A673 (cell line): ENCODE results near the gene GBF1. TPM values are rescaled to one million over a fixed set of nuclear protein-coding genes. Genes with fewer than 3 reads are reported as not detected.

ENCODE experiments used
- BruUV-seq: library from RNA; stranded (reverse); fragments of 400-500 nt; replicated peaks from 2 replicates; lab custom pipeline; 2021; lab: Mats Ljungman, UMichigan
- CTCF ChIA-PET: fragments of 300-600 bp; sonication (Branson Sonifier 250); formaldehyde crosslinking; loops from one replicate; lab custom pipeline; 2022; ENCODE audit warnings: antibody characterized with exemption; lab: Charles Lee
- POLR2A ChIA-PET: fragments of 300-600 bp; sonication (Branson Sonifier 250); formaldehyde crosslinking; loops from one replicate; lab custom pipeline; 2022; ENCODE audit warnings: antibody characterized with exemption; ENCODE audit not compliant: low non-redundant PET; lab: Charles Lee
- DNase-seq: peaks from one replicate; pipeline ENCODE4 v3.0.0-alpha.2; 2015; ENCODE audit warnings: low spot score
- H3K27ac ChIP-seq: fragments of 200-600 bp; sonication (generic); 2 replicates; pipeline ENCODE4 v1.5.1; 2016; ENCODE audit warnings: mixed run types, low read depth, mild to moderate bottlenecking, mixed read lengths, antibody characterized with exemption, low read length; ENCODE audit not compliant: poor library complexity, severe bottlenecking
- H3K27me3 ChIP-seq: fragments of 200-600 bp; sonication (generic); replicated peaks from 2 replicates; pipeline ENCODE4 v1.6.1; 2017; ENCODE audit warnings: mixed run types, low read depth, mild to moderate bottlenecking, mixed read lengths, antibody characterized with exemption, low read length; ENCODE audit not compliant: insufficient read depth, poor library complexity
- H3K36me3 ChIP-seq: fragments of 200-600 bp; sonication (generic); 2 replicates; pipeline ENCODE4 v1.6.1; 2016; ENCODE audit warnings: mixed run types, mild to moderate bottlenecking, mixed read lengths, antibody characterized with exemption, low read length; ENCODE audit not compliant: insufficient read depth, poor library complexity, severe bottlenecking
- H3K4me1 ChIP-seq: fragments of 200-600 bp; sonication (generic); 2 replicates; pipeline ENCODE4 v1.6.1; 2017; ENCODE audit warnings: mixed run types, mild to moderate bottlenecking, mixed read lengths, antibody characterized with exemption, low read length; ENCODE audit not compliant: insufficient read depth, poor library complexity, severe bottlenecking
- H3K4me3 ChIP-seq: fragments of 200-600 bp; sonication (generic); 2 replicates; pipeline ENCODE4 v1.5.1; 2016; ENCODE audit warnings: low read depth, mixed run types, mild to moderate bottlenecking, mixed read lengths, low read length; ENCODE audit not compliant: poor library complexity, severe bottlenecking
- H3K9me3 ChIP-seq: fragments of 200-600 bp; sonication (generic); 2 replicates; pipeline ENCODE4 v1.6.1; 2016; ENCODE audit warnings: mixed run types, low read depth, mild to moderate bottlenecking, mixed read lengths, antibody characterized with exemption, low read length; ENCODE audit not compliant: poor library complexity, severe bottlenecking
- CTCF ChIP-seq: fragments of 300-800, 200-600 bp; sonication (generic); conservative IDR thresholded peaks from 2 replicates; pipeline ENCODE4 v1.5.1; 2017; ENCODE audit warnings: low read depth, mild to moderate bottlenecking, antibody characterized with exemption, low read length, moderate library complexity, mixed read lengths
- EZH2 ChIP-seq: fragments of 200-600 bp; sonication (generic); IDR thresholded peaks from 2 replicates; pipeline ENCODE4 v1.6.1; 2017; ENCODE audit warnings: borderline replicate concordance, low read depth, mild to moderate bottlenecking, mixed read lengths, antibody characterized with exemption, low read length; ENCODE audit not compliant: poor library complexity, severe bottlenecking
- intact Hi-C: fragments of 100-400 bp; cut with micrococcal nuclease; formaldehyde crosslinking; loops from one replicate; pipeline ENCODE4 v1.10.0; 2022; ENCODE audit not compliant: unreplicated experiment
- total RNA-seq: library from RNA; stranded (reverse); gene quantifications from 2 replicates; pipeline ENCODE4 v1.2.3, GENCODE V29; 2021

The GBF1 gene
- total RNA-seq, 1 experiment from 2014 or later: 50.0 TPM

GRCh38 chr10:102229810-102230263, 15.5 kb upstream of the GBF1 start:
- TF ChIP-seq EZH2 (no peak), CTCF (peak; percentile 97)
- peak; percentile 84 for DNase-seq
- POLR2A ChIA-PET: no interaction called here
- no TSS peak for BruUV-seq
- H3K36me3 ChIP-seq: no peaks in the 10 kb centered on the region
- H3K27me3 ChIP-seq: peaks cover 13% of the 10 kb centered on the region
- H3K27ac ChIP-seq: no peak overlapping the region
- no peaks in the 10 kb centered on the region for H3K9me3 ChIP-seq
- peak overlapping the region; percentile 60 for H3K4me3 ChIP-seq
- H3K4me1 ChIP-seq: peaks cover 19% of the 10 kb centered on the region
- CTCF ChIA-PET: interaction anchor here (0.6 to 3.1 kb wide), 12 partner anchors 16 to 354 kb away, joined by 3 to 65 read pairs (median 4); partner anchors contain the start of gene GBF1
- intact Hi-C loops: loop anchor here (1.0 to 5.0 kb wide), 5 partner anchors 117 to 352 kb away; partner anchors contain the start of gene NFKB2

DNA sequence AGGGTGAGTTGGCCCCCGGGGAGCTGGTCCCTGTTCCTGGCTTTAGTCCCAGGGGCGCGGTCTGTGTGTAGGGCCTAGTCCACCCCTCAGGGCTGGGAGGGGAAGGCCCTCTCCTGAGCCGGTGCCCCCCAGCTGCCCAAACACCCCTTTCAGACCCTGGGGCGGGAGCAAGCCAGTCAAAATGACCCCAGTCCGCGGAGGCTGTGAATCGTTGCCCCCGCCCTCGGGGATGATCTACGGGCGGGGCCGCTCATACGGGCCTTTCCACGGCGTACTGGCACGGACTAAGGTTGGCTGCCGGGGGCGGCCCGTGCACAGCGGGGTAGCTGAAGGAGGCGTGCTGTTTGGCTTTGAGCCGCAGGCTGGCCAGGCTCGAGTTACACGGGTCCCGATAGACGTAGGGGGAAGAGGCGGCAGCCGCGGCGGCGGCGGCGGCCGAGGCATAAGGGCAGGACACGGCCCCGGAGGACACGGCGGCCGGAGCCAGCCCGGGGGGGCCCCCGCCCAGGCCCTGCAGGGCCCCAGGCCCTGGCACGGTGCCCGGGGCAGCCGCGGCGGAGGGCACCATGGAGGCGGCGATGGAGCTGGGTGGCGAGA, 15.0 kb upstream of the GBF1 start:
- no TSS peak for BruUV-seq
- POLR2A ChIA-PET: no interaction called here
- Histone ChIP-seq H3K36me3 (no peaks in the 10 kb centered on the region), H3K27ac (no peak overlapping the region), H3K27me3 (peaks cover 13% of the 10 kb centered on the region), H3K9me3 (no peaks in the 10 kb centered on the region), H3K4me3 (peak overlapping the region; percentile 60), H3K4me1 (peaks cover 14% of the 10 kb centered on the region)
- DNase-seq: peak; percentile 84
- TF ChIP-seq CTCF: no peak
- CTCF ChIA-PET: interaction anchor here (0.6 to 3.1 kb wide), 14 partner anchors 11 to 354 kb away, joined by 3 to 65 read pairs (median 4); partner anchors contain the start of genes GBF1 and PITX3
- intact Hi-C loops: loop anchor here (1.0 to 5.0 kb wide), 4 partner anchors 117 to 352 kb away; partner anchors contain the start of gene NFKB2

GRCh38 chr10:102230861-102231356, 14.4 kb upstream of the GBF1 start:
- peaks cover 13% of the 10 kb centered on the region for H3K27me3 ChIP-seq
- no peaks in the 10 kb centered on the region for H3K36me3 ChIP-seq
- DNase-seq: peak; percentile 36
- H3K27ac ChIP-seq: no peak overlapping the region
- H3K4me3 ChIP-seq: peak overlapping the region; percentile 60
- ChIA-PET POLR2A (no interaction called here), CTCF (interaction anchor here (0.6 to 3.1 kb wide), 10 partner anchors 11 to 353 kb away, joined by 3 to 65 read pairs (median 5); partner anchors contain the start of genes GBF1 and PITX3)
- H3K9me3 ChIP-seq: no peaks in the 10 kb centered on the region
- TF ChIP-seq EZH2 (no peak), CTCF (peak; percentile 55)
- peaks cover 11% of the 10 kb centered on the region for H3K4me1 ChIP-seq
- intact Hi-C loops: loop anchor here (1.0 to 5.0 kb wide), 4 partner anchors 116 to 351 kb away; partner anchors contain the start of gene NFKB2
- BruUV-seq: no TSS peak
